Gastroesophageal sphincter (tissue), 4 donors: ENCODE data around the gene ST8SIA5. TPM values are rescaled to one million over a fixed set of nuclear protein-coding genes. Genes with fewer than 3 reads are reported as not detected.

Experiments
- ATAC-seq: fragments of 150-250 bp; one replicate; pipeline ENCODE4 v1.9.1; 2016; ENCODE audit warnings: mild to moderate bottlenecking, moderate library complexity
- H3K27ac ChIP-seq, 4 donors: fragments of 200-600 bp; sonication (generic) in 3 of 4; 1 replicate in 3 of 4; 2 replicates in 1 of 4; pipeline ENCODE4 v1.5.1; 2016 to 2019
- H3K27me3 ChIP-seq: fragments of 200-600 bp; sonication (generic); one replicate; pipeline ENCODE4 v1.5.1; 2019
- H3K36me3 ChIP-seq, 2 donors: fragments of 200-600 bp; sonication (generic); one replicate each; pipeline ENCODE4 v1.5.1; 2019; ENCODE audit warnings: control low read depth in 1 of 2
- H3K4me1 ChIP-seq, 3 donors: fragments of 200-600 bp; sonication (generic); 1 replicate in 2 of 3; 2 replicates in 1 of 3; pipeline ENCODE4 v1.5.1; 2016 to 2019; ENCODE audit warnings: control low read depth in 2 of 3
- H3K4me3 ChIP-seq, 2 donors: fragments of 200-600 bp; sonication (generic); one replicate each; pipeline ENCODE4 v1.5.1; 2019; ENCODE audit warnings: mild to moderate bottlenecking in 1 of 2, moderate library complexity in 1 of 2
- H3K9me3 ChIP-seq, 3 donors: fragments of 200-600 bp; sonication (generic); one replicate each; pipeline ENCODE4 v1.5.1; 2017 to 2019; ENCODE audit warnings: control low read depth in 2 of 3
- CTCF ChIP-seq, 4 experiments: fragments of 200-600 bp in 2 of 4; fragments of 450-650 bp in 2 of 4; sonication (generic) in 1 of 4; IDR thresholded peaks; one replicate each; pipeline ENCODE4 v1.5.1; 2017 to 2019; ENCODE audit warnings: antibody characterized with exemption in 4 of 4, mild to moderate bottlenecking in 2 of 4, moderate library complexity in 2 of 4
- EP300 ChIP-seq: sonication (generic); formaldehyde crosslinking; IDR thresholded peaks from one replicate; pipeline ENCODE4 v1.6.1; 2017; ENCODE audit warnings: antibody characterized with exemption, mild to moderate bottlenecking
- POLR2A ChIP-seq, 2 donors: fragments of 450-650 bp; IDR thresholded peaks; one replicate each; pipeline ENCODE4 v1.6.1; 2017; ENCODE audit warnings: antibody characterized with exemption in 2 of 2, mild to moderate bottlenecking in 2 of 2, moderate library complexity in 1 of 2
- POLR2AphosphoS5 ChIP-seq: sonication (generic); formaldehyde crosslinking; IDR thresholded peaks from one replicate; pipeline ENCODE4 v1.6.1; 2017; ENCODE audit warnings: antibody characterized with exemption
- WGBS, 2 donors: methylation state at CpG; one replicate each; pipeline ENCODE4 v1.1.5; 2018; ENCODE audit warnings: low coverage in 1 of 2; 5-methylcytosine and 5-hydroxymethylcytosine counted together
- total RNA-seq, 4 donors: library from RNA; depleted of rRNA; stranded (reverse); fragments of >200 nt; gene quantifications; one replicate each; pipeline ENCODE4 v1.1.0, GENCODE V29; 2016

Gene ST8SIA5
- total RNA-seq, 4 donors from 2014 or later, result 0.08 to 0.27 TPM; not detected in 2

DNA sequence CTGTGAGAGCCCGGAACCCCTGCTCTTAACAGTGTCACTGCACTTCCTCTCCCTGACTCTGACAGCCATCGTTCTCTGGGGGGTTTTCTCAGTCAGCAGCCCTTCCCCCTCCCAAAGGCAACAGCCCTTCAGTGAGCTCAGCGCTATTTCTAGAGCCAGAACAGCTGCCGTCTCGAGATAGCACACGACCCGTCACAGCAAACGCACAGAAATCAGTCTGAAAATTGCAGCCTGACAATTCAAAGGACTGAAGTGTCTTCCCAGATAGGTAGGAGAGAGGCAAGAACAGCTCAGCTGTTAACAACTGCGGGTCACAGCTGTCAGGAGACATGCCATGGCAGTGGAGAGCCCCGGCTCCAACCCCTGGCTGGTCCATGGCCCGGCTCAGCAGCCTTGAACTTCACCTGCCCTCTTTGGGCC, 45.4 kb downstream of the ST8SIA5 start:
- peaks cover 15% of the 10 kb centered on the region for H3K27me3 ChIP-seq
- H3K4me1 ChIP-seq, result no peaks in the 10 kb centered on the region
- TF ChIP-seq EP300 (no peak), POLR2A (IDR thresholded peaks at IDR 0.05) (no peak), CTCF (IDR thresholded peaks at IDR 0.05) (no peak), POLR2AphosphoS5 (no peak)
- 0 to 21% methylated on average over 2 of the region's 11 CpGs for WGBS, 2 donors
- no peak overlapping the region for H3K4me3 ChIP-seq
- no peak overlapping the region for H3K27ac ChIP-seq
- no peak for ATAC-seq
- H3K36me3 ChIP-seq, result no peaks in the 10 kb centered on the region
- no peaks in the 10 kb centered on the region for H3K9me3 ChIP-seq

DNA sequence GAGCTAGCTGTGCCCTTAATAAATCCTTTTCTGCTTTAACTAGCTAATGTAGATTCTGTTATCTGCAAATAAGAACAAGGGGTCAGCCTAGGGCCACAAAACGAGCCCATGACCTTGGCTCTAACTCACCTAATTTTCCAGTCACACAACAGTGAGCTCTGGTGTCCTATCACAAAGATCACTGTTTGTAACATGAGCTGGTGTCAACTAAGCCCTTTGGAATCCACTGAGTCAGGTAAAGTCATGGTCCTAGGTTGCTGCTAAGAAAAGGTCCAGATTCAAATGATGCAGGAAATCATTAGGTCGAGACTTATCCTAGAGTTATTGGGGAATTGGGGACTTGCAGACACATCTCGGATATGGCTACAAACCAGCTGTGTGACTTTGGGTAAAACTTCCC, 49.9 kb downstream of the ST8SIA5 start:
- WGBS, 2 donors, result 60 to 88% methylated on average over 2 to 3 of the region's 3 CpGs
- no peaks in the 10 kb centered on the region for H3K36me3 ChIP-seq
- H3K4me3 ChIP-seq, result no peak overlapping the region
- no peaks in the 10 kb centered on the region for H3K4me1 ChIP-seq
- no peak overlapping the region for H3K27ac ChIP-seq
- TF ChIP-seq POLR2AphosphoS5 (no peak), POLR2A (IDR thresholded peaks at IDR 0.05) (no peak), EP300 (no peak), CTCF (IDR thresholded peaks at IDR 0.05) (no peak)
- peaks cover under 1% of the 10 kb centered on the region for H3K27me3 ChIP-seq
- no peaks in the 10 kb centered on the region for H3K9me3 ChIP-seq
- no peak for ATAC-seq

GRCh38 chr18:46705521-46705920, 51.3 kb downstream of the ST8SIA5 start:
- Histone ChIP-seq H3K9me3 (no peaks in the 10 kb centered on the region), H3K36me3 (no peaks in the 10 kb centered on the region), H3K27me3 (no peaks in the 10 kb centered on the region), H3K4me3 (no peak overlapping the region), H3K4me1 (no peaks in the 10 kb centered on the region), H3K27ac (no peak overlapping the region)
- no peak for TF ChIP-seq POLR2AphosphoS5
- no peak for TF ChIP-seq CTCF (IDR thresholded peaks at IDR 0.05)
- TF ChIP-seq EP300, result no peak
- no peak for TF ChIP-seq POLR2A (IDR thresholded peaks at IDR 0.05)
- WGBS, 2 donors, result 69 to 88% methylated on average over 1 to 2 of the region's 5 CpGs
- ATAC-seq, result no peak

DNA sequence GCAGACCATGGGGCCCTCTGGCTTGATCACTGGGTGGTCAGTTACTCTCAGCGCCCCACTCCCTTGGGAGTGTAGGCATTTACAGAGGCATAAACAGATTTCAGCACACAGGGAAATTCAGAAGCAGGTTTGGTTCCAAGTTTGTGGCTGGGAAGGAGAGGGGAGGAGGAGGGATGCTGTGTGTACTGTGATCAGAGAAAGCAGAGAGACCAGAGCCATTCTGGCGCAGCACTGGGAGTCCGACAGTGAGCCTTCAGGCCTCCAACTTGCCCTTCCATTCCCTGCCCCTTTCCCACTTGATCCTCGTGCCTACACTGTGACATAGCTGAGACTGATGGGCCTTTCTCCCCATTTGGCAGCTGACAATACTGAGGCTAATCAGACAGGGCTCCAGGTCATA, 52.0 kb downstream of the ST8SIA5 start:
- 83% methylated on average over 3 of the region's 4 CpGs; no CpG with 5 or more reads in 1 of the 2 donors for WGBS, 2 donors
- Histone ChIP-seq H3K27ac (no peak overlapping the region), H3K4me1 (no peaks in the 10 kb centered on the region)

DNA sequence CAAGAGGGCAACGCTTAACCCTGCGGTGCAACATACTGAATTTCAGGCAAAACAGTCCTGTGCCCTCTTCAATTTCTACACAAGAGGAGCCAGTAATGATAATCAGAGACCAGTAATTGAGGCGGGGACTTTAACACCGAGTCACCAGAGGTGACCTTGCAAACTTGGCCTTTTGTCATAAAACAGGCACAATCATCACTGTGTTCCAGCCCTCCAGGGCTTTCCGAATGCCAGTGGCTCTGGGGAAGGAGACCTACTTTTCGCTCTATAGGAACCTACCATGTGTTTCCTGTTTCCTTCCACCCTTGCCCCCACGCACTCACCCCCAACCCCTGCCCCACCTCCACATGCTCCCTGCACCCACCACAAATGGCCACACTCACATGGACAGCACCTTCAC, 52.7 kb downstream of the ST8SIA5 start:
- Histone ChIP-seq H3K9me3 (no peaks in the 10 kb centered on the region), H3K4me3 (no peak overlapping the region), H3K36me3 (no peaks in the 10 kb centered on the region), H3K27ac (no peak overlapping the region), H3K4me1 (no peaks in the 10 kb centered on the region), H3K27me3 (no peaks in the 10 kb centered on the region)
- TF ChIP-seq EP300, result no peak
- no peak for TF ChIP-seq POLR2A (IDR thresholded peaks at IDR 0.05)
- no peak for TF ChIP-seq CTCF (IDR thresholded peaks at IDR 0.05)
- TF ChIP-seq POLR2AphosphoS5, result no peak
- 78 to 88% methylated on average over 4 to 7 of the region's 7 CpGs for WGBS, 2 donors
- no peak for ATAC-seq

More for the DNA sequence above, 52.0 kb downstream of the ST8SIA5 start:
- Histone ChIP-seq H3K36me3 (no peaks in the 10 kb centered on the region), H3K27me3 (no peaks in the 10 kb centered on the region), H3K4me3 (no peak overlapping the region), H3K9me3 (no peaks in the 10 kb centered on the region)
- TF ChIP-seq POLR2A (IDR thresholded peaks at IDR 0.05) (no peak), POLR2AphosphoS5 (no peak)
- no peak for ATAC-seq
